NCI-H526 treated with DMSO at 0.1 percent for 48 hours (cell line): ENCODE measurements around the gene TRIM15.

Experiments
- DNase-seq: peaks from one replicate; lab custom pipeline; 2025; lab: John Stamatoyannopoulos, UW

The TRIM15 gene

GRCh38 chr6:30145818-30146217, 17.5 kb upstream of the TRIM15 start:
- DNase-seq = no peak

DNA sequence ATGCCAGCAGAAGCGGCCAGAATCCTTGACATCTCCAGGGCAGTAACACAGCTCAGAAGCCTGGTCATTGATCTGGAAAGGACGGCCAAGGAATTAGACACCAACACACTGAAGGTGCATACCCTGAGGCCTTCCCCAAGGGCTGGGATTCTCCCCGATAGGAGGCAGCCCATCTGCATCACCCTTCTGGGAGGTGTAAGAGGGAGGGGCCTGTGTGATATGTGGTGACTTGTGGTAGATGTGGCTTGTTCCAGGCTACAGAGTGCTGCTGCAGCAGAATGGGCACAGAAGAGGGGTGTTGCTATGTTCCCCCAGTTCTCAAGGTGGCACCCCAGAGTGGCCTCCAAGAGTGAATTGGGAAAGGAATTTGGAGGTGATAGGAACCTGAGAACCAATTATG, 16.2 kb upstream of the TRIM15 start:
- no peak for DNase-seq

DNA sequence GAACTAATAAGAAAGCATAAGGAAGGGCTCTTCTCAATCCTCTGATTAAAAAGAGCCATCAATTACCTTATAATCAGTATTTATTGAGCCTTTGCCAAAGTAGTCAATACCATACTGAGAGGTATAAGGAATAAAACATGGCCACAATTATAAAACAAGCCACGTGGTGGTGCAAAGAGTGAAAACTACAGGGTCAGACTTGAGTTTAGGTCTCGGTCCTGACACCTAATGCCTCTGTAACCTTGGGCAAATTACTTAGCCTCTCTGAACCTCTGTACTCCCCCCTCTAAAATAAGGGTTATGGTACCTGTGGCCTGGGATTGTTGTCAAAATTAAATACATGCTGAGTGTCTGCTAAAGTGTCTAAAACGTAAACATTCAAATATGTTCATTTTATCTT, 14.1 kb upstream of the TRIM15 start:
- no peak for DNase-seq

DNA sequence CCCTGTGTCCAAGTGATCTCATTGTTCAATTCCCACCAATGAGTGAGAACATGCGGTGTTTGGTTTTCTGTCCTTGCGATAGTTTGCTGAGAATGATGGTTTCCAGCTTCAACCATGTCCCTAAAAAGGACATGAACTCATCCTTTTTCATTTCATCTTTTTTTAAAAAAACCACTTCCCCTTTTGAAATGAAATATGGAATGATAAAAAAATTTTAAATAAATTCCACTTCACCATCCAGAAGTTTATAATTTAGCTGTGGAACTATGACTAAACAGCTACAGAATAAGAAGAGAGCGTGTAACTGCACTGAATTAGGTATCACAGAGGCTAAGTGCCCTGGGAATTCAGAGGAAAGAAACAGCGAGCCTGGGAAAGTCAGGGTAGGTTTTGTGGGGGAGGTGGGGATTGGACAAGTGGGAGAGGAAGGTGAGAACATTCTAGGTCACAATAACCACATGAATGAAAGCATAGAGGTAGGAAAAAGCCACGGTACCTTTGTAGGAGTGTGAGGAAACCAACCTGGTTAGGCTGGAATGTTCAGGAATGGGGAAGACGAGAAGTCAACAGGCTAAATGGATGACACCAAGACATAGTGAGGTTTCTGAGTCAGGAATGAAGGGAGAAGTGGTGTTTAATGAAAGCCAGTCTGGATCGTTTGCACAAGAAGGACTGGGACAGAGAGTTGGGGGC, 13.3 kb upstream of the TRIM15 start:
- no peak for DNase-seq

DNA sequence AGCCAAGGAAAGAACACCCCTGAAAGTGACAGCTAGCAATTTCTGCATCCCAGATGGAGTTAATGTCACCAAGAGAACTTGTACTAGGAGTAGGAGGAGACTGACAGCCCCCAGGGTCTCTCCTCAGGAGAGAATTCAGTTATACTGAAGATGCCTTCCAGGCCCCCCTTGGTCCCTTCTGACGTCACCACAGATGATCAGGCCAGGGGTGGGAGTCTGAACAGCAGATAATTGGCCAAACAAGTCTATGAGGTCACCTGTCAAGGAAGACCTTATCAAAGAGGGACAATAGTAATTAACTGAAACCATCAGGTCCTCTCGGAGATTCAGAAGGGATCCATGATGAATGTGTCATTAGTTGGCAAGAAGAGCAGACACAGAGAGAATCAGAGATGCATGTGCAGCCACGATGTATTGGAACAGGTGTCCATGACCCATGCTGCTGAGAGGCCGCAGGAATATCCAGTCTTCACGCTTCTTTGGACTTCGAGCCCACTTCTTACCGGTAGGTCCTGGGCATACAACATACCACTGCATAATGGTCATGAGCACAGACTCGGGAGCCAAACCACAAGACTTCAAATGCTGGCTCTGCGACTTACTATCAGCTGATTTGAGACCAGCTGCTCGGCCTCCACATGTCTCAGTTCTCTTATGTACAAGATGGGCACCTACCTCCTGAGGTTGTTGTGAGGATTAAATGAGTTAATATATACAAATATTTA, 12.5 kb upstream of the TRIM15 start:
- DNase-seq = no peak

DNA sequence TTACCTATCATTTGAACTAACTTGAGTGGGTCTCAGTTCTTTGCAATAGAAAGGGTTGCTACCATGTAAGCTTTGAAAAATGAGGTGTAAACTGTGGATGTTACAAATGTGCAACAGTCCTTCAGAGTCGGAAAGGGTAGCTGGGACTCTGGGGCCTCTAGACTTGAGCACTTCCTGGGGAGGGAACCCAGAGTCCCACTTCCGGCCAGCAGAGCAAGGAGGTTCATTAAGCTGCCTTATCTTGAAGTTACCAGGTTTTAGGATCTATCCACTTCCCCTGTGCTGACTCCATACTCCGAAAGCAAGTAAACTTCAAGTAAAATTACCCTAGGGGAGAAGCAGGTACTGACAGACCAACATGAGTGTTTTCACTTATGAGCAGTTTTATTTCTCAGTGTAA, 11.8 kb upstream of the TRIM15 start:
- no peak for DNase-seq

GRCh38 chr6:30152016-30152673, 11.2 kb upstream of the TRIM15 start:
- DNase-seq = no peak

- no peak for DNase-seq
Measured at GRCh38 chr6:30152910-30153610, 10.3 kb upstream of the TRIM15 start.

DNA sequence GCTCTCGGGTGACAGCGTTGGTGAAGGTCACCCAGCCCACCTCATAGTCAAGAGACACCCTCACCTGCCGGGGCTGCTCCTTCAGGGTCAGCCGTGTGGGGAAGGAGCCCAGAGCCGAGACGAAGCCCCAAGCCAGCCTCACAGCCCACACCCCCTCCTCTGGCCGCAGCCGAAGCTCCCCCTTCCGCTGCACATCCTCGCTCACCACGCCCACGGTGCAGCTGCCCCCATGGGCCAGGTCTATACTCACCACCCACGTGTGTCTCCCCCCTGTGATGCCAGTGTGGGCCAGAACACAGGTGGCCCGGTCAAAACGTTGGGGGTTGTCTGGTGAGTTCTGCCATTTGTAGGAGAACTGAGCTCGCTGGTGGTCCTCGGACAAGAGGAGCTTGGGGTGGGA, 9.3 kb upstream of the TRIM15 start:
- no peak for DNase-seq

DNA sequence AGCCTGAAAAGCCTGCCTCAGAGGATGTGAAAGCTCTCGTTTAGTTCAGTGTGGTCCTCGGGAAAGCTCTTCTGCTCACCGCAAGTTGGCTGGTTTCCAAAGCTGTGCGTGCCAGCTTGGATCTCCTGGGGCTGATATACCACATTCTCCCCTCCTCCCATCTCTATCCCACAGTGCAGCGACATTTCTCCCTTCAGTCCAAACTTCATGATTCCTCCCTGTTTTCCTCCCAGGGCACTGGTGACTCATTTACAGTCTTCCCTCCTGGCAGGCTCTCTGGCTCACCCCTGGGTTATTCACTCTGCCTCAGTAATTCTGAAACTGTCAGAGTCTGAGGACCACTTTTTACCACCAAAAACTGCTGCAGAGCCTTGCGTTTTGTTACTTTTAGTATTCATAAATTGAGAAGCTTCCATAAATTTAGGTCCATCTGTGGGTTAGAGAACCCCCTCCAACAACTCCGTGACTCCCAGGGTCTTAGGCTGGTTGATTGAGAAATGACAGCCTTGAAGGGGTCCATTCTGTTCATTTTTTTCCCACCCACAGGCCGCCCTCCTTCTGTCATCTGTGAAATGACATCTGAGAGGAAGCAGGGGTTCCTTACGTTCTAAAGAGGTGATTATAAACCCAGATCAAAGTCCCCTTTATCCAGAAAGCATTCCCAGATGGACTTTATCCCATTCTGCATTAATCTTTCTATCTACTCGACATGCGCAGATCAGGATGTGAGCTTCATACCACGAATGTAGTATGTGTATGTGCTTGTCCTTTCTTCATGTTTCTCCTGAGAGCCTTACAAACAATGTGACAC, 8.4 kb upstream of the TRIM15 start:
- DNase-seq = no peak

- DNase-seq = no peak
Measured at GRCh38 chr6:30155520-30156261, 7.7 kb upstream of the TRIM15 start.

- DNase-seq = no peak
Measured at GRCh38 chr6:30156262-30156599, 7.1 kb upstream of the TRIM15 start.

DNA sequence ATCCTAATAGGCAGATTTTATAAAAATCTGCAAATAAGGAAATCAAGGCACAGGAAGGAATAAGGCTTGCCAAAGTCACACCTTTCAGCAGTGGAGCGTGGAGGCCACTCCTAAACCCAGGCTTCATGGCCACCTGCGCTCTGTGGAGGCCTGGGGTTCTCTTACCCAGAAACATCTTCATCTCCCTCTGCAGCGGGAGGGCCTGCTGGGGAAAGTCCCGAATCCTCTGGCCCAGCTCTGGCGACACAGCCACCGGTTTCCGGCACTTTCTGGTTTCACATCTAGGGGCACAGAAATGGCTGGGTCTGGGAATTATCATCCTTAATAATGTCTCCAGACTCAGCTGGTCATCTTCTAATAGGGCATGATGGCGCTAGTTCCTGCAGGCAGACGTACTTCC, 6.6 kb upstream of the TRIM15 start:
- no peak for DNase-seq

DNA sequence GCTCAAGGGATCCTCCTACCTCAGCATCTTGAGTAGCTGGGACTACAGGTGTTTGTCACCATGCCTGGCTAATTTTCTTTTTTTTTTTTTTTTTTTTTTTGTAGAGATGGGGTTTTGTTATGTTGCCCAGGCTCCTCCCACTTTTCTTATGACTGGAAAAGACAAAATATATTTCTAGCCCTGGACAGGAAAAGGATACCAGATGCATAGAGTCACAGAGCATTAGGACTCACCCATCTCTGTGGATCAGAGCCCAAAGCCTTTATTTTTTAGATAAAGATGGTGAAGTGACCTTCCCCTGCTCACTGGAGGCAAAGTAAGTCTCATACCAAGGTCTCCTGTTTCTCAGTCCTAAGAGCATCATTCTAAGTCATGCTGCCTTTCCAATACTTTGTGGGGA, 5.8 kb upstream of the TRIM15 start:
- DNase-seq = no peak

GRCh38 chr6:30157999-30158398, 5.3 kb upstream of the TRIM15 start:
- no peak for DNase-seq

- no peak for DNase-seq
Measured at GRCh38 chr6:30158475-30159040, 4.8 kb upstream of the TRIM15 start.

- no peak for DNase-seq
Measured at GRCh38 chr6:30160008-30160784, 3.1 kb upstream of the TRIM15 start.

DNA sequence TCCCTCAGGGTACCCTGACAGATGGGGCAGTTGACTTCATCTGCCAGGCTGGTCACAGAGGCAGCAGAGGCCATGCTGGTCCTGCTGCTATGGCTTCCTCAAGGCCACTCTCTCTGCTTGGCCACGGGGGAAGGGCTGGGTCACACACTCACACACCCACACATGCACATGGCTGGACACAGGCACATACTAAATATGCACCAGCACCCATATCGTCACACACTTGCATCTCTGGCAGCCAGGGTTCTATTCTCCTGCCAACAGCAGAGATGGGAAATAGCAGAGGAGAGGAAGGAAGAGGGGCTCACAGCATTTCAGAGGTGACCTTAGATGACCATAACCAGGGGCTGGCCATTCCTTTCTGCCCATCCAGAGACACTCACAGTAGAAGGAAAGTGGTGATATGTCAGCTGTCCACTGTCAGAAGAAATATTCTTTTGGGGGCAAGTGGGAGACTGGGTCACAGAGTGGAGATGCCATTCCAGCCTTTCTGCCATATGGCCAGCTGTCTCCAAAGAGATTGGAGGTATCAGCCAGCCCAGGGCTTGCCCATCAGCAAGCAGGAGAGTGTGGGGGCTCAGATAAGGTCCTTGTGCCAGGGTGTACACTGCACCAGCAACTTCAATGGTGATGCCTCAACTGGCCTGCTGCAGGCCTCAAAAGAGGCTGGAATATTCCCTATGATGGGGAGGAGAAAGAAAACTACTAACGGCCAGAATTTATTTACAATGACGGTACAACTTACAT, 2.4 kb upstream of the TRIM15 start, which contains the start of gene TRIM10:
TSS of gene TRIM10 (minus strand) at position 427 of the 747 bp plus-strand sequence. CDS start at position 74, 353 bp downstream.
- DNase-seq = no peak
